ENCODE data around the gene SEMA4B.

DNA sequence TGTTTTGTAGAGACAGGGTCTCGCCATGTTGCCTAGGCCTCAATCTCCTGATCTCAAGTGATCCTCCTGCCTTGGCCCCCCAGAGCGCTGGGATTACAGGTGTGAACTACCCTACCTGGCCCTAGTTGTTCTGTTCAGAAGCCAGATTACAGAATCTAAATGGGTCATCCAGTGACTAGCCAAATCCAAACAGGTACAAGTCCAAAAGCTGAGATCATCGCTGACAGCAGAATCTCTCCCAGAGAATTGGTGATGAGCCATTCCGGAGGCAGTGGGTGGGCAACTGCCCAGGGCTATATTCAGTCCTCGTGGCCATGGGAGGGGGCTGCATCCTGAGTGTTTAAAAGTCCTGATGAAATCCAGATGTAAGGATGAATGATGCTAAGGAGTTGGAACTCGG is 47.5 kb upstream of the SEMA4B start:
- TF ChIP-seq, protein P1, sequence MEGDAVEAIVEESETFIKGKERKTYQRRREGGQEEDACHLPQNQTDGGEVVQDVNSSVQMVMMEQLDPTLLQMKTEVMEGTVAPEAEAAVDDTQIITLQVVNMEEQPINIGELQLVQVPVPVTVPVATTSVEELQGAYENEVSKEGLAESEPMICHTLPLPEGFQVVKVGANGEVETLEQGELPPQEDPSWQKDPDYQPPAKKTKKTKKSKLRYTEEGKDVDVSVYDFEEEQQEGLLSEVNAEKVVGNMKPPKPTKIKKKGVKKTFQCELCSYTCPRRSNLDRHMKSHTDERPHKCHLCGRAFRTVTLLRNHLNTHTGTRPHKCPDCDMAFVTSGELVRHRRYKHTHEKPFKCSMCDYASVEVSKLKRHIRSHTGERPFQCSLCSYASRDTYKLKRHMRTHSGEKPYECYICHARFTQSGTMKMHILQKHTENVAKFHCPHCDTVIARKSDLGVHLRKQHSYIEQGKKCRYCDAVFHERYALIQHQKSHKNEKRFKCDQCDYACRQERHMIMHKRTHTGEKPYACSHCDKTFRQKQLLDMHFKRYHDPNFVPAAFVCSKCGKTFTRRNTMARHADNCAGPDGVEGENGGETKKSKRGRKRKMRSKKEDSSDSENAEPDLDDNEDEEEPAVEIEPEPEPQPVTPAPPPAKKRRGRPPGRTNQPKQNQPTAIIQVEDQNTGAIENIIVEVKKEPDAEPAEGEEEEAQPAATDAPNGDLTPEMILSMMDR (IDR thresholded peaks at IDR 0.05), result no peak
- TF ChIP-seq POLR2A (IDR thresholded peaks at IDR 0.05), result no peak
